HTR-8/SVneo (cell line): ENCODE data around the gene C10orf67.

Source experiments
- DNase-seq: peaks from one replicate; pipeline ENCODE4 v3.0.0; 2011; ENCODE audit warnings: low spot score, mixed read lengths; ENCODE audit not compliant: insufficient read length
- FAIRE-seq: peaks from 2 replicates; lab custom pipeline; 2011; peaks lifted over from hg19 to GRCh38; lab: Jason Lieb, UNC

The C10orf67 gene

DNA sequence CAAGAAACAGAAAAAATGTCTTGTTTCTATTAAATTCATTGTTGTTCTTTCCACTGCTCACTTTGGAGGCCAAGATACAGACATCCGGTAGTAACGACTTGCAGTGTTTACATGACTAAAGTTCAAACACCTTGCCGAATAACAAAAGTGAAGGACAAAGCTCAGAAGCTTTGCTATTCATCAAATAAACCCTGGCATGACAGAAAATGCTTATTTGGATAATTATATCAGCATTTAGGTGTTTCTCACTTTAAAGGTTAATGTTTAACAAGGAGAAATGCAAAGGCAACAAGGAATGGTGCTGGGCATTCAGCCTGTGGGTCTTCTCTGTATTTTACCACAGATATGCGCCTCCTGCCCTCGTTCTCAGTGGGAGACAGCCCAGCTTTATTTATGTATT, 157.9 kb downstream of the C10orf67 start:
- no peak for FAIRE-seq
- DNase-seq, result no peak

DNA sequence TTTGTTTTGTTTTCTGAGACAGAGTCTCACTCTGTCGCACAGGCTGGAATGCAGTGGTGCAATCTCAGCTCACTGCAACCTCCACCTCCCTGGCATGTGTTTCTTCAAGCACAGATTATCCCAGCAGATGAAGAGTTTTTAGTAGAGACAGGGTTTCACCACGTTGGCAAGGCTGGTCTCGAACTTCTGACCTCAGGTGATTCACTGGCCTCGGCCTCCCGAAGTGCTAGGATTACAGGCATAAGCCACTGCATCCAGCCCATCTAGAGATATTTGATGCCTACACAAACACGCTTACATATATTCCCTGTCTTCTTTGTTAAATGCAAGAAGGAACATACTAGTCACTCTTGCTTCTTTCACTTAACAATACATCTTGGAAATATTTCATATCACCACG, 158.4 kb downstream of the C10orf67 start:
- DNase-seq, result no peak
- FAIRE-seq, result no peak

DNA sequence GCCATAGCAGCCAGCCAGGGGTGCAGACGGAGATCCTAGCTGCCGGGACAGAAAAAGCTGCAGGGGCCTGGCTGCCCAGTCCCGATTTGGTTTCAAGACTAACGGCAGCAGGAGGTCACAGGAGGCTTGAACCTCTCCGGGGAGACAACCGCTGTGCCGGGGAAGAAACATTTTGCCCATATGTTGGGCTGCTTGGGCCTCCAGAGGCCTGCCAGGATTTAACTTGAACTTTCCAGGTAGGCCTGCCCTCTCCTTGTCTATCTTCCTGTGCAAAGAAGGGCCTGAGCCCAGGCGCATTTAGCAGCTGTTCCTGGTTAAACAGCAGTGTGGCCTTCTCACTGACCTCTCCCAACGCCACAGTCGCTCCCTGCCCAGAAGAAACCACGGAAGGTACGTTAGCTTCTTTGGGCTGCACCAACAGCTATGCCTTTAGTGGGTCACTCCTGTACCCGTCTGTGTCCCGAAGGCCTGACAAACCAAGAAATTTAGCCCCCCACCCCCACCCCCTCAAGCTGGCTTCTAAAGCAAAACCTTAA, 169.6 kb downstream of the C10orf67 start:
- DNase-seq, result no peak
- no peak for FAIRE-seq

DNA sequence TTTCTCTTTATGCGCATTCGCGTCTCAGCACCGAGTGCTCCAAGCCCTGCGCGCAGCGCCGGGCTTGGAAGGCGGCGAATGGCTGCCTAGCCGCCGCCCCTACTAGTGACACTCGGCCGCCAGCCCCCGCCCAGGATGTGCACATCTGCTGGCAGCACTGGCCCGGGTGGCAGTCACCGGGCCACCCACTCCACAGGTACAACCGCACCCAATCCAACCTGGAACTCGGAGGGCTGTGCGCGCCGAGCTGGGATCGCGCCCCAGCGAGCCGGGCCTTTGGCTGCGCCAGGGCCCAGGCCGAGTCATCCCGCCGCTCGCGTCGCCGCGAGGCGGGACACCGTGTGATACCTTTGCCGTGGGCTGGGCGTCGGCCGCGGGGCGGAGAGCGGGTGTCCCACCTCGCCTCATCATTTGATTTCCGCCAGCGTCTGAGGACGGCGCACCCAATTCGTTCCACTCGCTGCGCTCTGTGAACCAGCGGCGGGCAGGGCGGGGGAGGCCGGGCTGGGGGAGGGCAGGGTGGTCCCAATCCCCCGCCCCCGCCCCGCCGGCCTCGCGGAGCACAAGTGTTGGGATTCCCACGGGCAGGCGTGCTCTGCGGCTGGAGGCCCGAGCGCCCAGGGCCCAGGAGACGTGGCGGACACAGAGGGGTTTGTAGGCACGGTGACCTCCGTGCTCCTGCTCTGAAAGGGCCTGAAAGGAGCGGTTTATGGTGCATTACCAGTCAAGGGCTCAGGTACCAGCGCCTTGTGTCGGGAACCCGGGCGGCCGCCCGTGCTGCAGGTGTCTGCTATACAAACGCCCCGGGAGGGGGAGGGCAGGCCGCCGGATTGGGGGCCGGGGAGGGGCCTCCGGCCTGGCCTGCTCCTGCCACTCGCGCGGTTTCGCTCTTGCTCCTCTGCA, 170.3 kb downstream of the C10orf67 start:
- FAIRE-seq (no peak), DNase-seq (no peak)

DNA sequence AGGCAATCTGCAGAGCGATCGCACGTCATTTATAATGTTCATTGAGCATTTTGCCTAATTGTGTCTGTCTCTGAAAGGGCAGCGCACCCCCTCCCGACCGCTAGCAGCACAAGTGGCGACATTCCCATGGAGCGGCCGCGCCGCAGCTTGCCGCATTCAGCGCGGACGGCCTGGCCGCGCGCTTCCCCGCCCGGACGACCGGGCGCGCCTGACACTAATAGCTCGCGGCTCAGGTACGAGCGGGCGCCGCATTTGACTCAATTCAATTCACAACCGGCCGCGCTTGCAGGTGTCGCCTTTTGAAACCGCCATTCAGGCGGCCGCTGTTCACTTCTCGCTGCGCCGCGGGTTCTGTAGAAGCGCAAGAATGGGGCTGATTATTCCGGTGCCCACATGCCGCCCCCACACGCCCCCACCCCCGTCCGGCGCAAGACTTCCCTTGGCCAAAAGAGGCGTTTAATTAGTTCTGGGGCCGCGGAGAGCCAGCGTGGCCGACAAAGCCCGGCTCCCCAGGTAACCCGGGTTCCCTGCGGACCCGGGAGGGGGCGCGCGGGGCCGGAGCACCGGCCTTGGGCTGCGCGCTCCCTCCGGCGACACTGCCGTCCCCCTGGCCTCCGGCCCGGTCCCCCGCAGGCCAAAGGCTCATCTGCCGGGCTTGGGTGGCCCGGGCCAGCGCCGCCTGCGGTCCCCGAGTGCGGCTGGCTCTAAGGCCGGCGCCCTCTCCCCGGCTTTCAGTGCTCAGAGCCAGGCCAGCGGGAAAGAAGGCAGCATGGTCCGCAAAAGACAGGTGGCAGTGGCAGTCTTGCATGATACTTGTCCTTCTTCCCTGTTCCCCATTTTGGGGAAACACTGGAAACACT, 171.2 kb downstream of the C10orf67 start:
- DNase-seq (no peak), FAIRE-seq (no peak)

DNA sequence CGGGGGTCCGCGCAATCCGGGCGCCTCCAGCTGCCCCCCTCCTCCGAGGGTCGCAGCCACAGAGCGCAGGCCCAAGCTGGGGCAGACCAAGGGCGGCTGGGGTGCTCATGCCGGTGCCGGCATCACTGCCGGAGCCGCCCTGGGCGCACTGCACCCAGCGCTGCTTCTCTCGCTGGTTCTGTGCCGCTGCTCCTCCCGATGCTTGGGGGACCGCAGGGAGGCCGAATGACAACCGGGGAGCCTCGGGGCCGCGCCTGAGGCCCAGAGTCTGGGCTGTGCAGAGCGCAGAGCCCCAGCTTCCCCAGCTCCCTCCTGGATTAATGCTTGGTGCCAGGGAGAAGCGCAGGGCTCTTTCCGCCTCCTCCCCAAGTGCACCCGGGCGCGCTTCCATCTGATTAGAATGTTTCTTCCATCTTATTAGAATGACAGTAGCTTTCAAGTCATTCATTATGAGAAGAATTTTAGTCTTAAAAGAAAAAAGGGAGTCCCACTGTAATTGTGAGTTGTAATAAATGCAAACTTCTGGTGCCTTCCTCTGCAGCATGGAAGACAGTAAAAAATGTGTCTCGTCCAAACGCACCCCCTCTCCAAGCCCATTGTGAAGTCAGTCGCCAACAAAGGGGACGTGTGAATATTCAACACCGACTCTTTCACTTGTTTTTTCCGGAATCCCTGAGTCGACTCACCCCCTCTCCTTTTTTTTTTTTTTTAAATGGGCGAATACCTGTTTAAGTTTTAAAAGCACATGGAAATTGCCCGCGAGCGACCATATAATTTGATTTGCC, 172.0 kb downstream of the C10orf67 start:
- DNase-seq, result no peak
- FAIRE-seq, result no peak

DNA sequence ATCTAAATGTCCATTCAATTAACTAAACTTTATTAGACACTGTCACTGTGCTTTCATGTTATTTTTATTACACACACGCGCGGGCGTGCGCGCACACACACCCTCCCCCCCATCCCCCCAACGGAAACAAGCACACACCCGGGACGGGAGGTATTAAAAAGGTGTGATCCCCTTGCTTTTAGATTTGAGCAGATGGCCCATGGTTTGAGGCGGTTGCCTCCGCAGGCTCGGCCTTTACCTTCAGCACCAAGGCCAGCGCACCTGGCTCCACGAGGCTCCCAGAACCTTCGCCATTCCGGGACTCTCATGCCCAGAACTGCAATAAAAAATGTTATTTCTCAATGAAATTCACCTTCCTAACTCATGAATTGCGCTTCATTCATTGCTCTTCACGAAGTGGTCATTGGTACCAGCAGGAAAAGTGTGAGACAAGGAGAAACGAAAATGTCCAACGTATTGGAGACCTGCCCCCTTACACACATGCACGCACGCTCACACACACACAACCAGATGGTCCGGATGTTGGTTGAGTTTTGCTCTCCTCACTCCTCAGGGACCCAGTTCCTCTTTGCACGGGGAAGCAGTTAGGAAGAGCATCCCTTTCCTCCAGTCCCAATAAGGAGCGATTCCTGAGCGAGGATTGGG, 173.2 kb downstream of the C10orf67 start:
- FAIRE-seq (no peak), DNase-seq (peak; percentile 28)

DNA sequence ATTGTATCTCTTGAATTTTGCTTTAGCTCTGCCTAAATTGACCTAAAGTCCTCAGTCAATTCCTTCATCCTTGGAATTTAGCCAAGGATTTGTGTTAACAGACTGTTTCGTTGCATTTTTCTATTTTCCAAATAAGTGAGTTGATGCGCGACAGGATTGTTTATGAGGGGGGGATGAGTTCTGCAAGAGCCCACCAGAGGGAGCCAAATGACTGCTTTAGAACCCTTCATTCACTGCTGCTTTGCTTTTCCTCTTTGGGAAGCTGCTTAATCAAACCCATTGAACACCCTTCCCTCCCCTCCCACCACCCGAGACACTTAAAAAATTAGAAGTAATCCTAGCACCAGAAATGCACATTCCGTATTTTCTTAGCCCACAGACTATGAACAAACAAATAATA, 186.2 kb downstream of the C10orf67 start:
- DNase-seq (peak; percentile 60), FAIRE-seq (no peak)

DNA sequence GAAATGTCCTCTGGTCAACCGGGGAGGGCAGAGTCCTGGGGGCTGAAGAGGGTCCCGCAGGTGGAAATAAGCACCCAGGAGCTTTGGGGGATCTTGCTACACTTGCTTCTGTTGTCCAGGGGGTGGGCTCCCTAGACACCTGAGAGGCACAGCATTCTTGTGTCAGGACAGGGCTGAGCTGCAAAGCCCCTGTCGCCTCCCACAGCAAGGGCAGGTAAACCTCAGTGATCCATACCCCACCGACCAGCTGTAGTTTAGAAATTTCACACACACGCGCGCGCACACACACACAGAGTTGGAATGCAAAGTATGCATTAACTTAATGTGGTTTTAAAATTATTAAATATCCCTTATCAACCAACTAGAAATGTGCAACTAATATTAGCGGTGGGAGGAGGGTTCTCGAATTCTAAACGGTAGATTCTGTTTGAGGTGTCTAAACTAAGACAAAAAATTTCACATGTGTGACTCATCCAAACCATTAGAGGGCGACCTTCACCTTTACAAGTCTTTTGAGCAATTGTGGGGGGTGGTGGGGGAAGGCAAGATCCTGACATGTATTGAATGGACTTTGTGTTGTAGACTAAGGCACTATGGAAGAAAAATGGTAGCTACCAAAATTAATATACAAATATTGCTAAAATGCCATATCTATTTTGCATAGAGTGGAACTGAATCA, 186.8 kb downstream of the C10orf67 start:
- peak; percentile 33 for DNase-seq
- no peak for FAIRE-seq

DNA sequence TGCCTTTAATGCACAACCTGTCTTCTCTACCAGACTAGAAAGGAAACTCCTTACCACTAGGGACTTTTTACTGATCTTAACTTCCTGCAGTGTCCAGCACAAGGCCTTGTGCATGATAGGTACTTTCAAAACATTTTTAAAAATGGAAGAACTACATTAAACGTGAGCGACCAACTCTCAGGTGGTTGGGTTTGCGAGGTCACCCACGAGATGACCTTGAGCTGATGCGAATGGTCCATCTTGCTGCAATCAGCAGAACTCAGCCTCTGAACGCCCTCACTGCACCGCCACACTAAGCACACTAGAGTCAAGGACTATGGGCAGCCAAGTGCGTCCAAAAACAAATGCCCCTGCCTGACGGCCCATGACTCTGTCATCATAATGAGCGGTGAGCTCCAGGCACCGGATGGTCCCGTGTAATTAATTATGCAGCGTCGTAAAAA, 187.3 kb downstream of the C10orf67 start:
- no peak for FAIRE-seq

DNA sequence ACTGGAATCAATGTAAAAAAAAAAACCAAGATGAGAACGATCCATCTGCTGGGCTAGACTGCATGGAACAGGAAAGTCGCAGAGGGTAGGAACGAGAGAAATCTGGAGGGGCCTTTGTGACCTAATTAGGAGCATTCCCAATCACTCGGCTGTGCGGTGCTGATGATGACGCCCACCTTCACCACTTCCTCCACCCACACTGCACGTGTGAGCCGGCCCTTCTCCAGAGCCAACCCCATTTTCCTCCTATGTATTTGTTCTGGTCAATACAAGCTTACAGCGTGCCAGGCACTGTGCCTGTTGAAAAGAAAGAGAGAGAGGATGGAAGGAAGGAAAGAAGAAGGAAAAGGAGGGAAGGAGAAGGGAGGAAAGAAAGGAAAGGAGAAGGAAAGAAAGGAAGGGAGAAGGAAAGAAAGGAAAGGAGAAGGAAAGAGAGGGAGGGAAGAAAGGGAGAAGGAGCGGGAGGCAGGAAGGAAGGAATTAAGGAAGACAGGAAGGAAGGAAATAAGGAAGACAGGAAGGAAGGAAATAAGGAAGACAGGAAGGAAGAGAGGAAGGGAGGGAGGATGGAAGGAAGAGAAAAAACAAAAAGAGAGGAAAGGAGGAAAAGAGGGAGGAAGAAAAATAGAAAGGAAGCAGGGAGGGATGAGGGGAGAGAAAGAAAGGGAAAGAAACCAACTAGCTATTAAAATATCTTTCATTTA, 188.0 kb downstream of the C10orf67 start:
- DNase-seq (no peak), FAIRE-seq (no peak)

More for the DNA sequence above, 187.3 kb downstream of the C10orf67 start:
- no peak for DNase-seq

DNA sequence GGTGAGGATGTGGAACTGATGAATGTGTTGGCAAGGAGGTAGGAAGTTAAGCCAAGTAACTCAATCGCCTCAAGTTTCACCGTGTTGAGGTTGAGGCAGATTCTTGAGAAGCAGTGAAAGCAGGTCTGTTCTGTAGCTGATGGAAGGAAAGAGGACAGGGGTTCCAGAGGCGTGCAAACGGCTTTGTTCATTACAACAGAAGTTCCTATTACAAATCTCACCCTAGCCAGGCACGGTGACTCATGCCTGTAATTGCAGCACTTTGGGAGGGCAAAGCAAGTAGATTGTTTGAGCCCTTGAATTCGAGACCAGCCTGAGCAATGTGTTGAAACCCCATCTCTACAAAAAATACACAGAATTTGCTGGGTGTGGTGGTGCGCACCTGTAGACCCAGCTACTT, 189.4 kb downstream of the C10orf67 start:
- FAIRE-seq, result no peak
- DNase-seq, result no peak
